Ishikawa (cell line): Measurements from ENCODE around the gene POLG2.

Experiments
- CEBPB ChIP-seq: IDR thresholded peaks from 2 replicates; pipeline ENCODE4 v1.6.1; 2012
- CREB1 ChIP-seq: IDR thresholded peaks from 2 replicates; pipeline ENCODE4 v1.6.1; 2012; ENCODE audit warnings: low read depth
- EGR1 ChIP-seq: IDR thresholded peaks from 2 replicates; pipeline ENCODE4 v1.6.1; 2012
- EP300 ChIP-seq: IDR thresholded peaks from 2 replicates; pipeline ENCODE4 v1.6.1; 2012; ENCODE audit warnings: borderline replicate concordance
- FOXM1 ChIP-seq: IDR thresholded peaks from 2 replicates; pipeline ENCODE4 v1.6.1; 2012; ENCODE audit warnings: low read depth, borderline replicate concordance
- NFIC ChIP-seq: IDR thresholded peaks from 2 replicates; pipeline ENCODE4 v1.6.1; 2012
- RAD21 ChIP-seq: IDR thresholded peaks from 2 replicates; pipeline ENCODE4 v1.6.1; 2012; ENCODE audit warnings: low read depth
- TAF1 ChIP-seq: IDR thresholded peaks from 2 replicates; pipeline ENCODE4 v1.6.1; 2012; ENCODE audit warnings: low read depth, mild to moderate bottlenecking
- TCF12 ChIP-seq: IDR thresholded peaks from 2 replicates; pipeline ENCODE4 v1.6.1; 2012; ENCODE audit warnings: low read depth
- TEAD4 ChIP-seq: IDR thresholded peaks from 2 replicates; pipeline ENCODE4 v1.6.1; 2012
- YY1 ChIP-seq: IDR thresholded peaks from 2 replicates; pipeline ENCODE4 v1.6.1; 2012; ENCODE audit warnings: low read depth
- ZBTB7A ChIP-seq: IDR thresholded peaks from 2 replicates; pipeline ENCODE4 v1.6.1; 2012; ENCODE audit warnings: low read depth
- TF ChIP-seq, protein P1 (sequence below): IDR thresholded peaks from 2 replicates; pipeline ENCODE4 v1.6.1; 2012; ENCODE audit warnings: low read depth, mild to moderate bottlenecking
- TF ChIP-seq, protein P2 (sequence below): IDR thresholded peaks from 2 replicates; pipeline ENCODE4 v1.6.1; 2012
- TF ChIP-seq, protein P3 (sequence below): IDR thresholded peaks from 2 replicates; pipeline ENCODE4 v1.6.1; 2012

Gene POLG2

GRCh38 chr17:64492481-64493109 is 4.3 kb downstream of the POLG2 start:
- TF ChIP-seq TCF12, result no peak
- peak; percentile 69 for TF ChIP-seq CEBPB

- no peak for TF ChIP-seq NFIC
- TF ChIP-seq EP300, result no peak
Observed at GRCh38 chr17:64491994-64492393, 4.9 kb downstream of the POLG2 start.

GRCh38 chr17:64491034-64491860 is 5.6 kb downstream of the POLG2 start:
- TF ChIP-seq EGR1, result no peak
- TF ChIP-seq, protein P1, sequence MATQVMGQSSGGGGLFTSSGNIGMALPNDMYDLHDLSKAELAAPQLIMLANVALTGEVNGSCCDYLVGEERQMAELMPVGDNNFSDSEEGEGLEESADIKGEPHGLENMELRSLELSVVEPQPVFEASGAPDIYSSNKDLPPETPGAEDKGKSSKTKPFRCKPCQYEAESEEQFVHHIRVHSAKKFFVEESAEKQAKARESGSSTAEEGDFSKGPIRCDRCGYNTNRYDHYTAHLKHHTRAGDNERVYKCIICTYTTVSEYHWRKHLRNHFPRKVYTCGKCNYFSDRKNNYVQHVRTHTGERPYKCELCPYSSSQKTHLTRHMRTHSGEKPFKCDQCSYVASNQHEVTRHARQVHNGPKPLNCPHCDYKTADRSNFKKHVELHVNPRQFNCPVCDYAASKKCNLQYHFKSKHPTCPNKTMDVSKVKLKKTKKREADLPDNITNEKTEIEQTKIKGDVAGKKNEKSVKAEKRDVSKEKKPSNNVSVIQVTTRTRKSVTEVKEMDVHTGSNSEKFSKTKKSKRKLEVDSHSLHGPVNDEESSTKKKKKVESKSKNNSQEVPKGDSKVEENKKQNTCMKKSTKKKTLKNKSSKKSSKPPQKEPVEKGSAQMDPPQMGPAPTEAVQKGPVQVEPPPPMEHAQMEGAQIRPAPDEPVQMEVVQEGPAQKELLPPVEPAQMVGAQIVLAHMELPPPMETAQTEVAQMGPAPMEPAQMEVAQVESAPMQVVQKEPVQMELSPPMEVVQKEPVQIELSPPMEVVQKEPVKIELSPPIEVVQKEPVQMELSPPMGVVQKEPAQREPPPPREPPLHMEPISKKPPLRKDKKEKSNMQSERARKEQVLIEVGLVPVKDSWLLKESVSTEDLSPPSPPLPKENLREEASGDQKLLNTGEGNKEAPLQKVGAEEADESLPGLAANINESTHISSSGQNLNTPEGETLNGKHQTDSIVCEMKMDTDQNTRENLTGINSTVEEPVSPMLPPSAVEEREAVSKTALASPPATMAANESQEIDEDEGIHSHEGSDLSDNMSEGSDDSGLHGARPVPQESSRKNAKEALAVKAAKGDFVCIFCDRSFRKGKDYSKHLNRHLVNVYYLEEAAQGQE, result no peak
- TF ChIP-seq RAD21, result peak; percentile 72

DNA sequence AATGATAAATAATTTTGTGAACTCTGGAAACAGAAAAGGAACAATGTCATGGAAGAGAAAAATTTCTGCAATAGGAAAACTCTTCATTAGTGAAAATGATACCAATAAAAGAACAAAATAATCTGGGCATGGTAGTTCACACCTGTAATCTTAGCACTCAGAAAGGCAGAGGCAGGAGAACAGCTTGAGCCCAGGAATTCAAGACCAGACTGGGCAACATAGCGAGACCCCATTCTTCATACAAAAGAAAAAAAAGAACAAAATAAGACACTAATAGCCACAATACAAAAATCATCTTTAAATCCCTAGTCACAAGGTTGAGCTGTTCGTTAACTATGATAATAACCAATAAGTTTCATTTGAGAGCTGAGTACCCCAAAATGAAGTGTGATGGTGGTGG is 8.6 kb downstream of the POLG2 start:
- no peak for TF ChIP-seq FOXM1
- no peak for TF ChIP-seq TEAD4
- TF ChIP-seq CEBPB, result no peak
- TF ChIP-seq, protein P2, sequence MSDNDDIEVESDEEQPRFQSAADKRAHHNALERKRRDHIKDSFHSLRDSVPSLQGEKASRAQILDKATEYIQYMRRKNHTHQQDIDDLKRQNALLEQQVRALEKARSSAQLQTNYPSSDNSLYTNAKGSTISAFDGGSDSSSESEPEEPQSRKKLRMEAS, result no peak
- no peak for TF ChIP-seq ZBTB7A
- TF ChIP-seq RAD21, result no peak
- no peak for TF ChIP-seq NFIC
- no peak for TF ChIP-seq CREB1
- TF ChIP-seq TAF1, result no peak
- TF ChIP-seq, protein P1, result no peak

GRCh38 chr17:64484380-64484779 is 12.5 kb downstream of the POLG2 start:
- TF ChIP-seq RAD21, result no peak
- no peak for TF ChIP-seq TEAD4
- TF ChIP-seq, protein P3, sequence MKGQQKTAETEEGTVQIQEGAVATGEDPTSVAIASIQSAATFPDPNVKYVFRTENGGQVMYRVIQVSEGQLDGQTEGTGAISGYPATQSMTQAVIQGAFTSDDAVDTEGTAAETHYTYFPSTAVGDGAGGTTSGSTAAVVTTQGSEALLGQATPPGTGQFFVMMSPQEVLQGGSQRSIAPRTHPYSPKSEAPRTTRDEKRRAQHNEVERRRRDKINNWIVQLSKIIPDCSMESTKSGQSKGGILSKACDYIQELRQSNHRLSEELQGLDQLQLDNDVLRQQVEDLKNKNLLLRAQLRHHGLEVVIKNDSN, result no peak
- TF ChIP-seq ZBTB7A, result no peak
- TF ChIP-seq CEBPB, result no peak
- no peak for TF ChIP-seq FOXM1
- no peak for TF ChIP-seq EGR1
- TF ChIP-seq, protein P2, result no peak
- no peak for TF ChIP-seq YY1
- TF ChIP-seq CREB1, result no peak
- no peak for TF ChIP-seq TCF12
- TF ChIP-seq, protein P1, result no peak
